Measurements from ENCODE around the gene SLC26A8.
"Not testable (repeated sequence)": the region's sequence is repeated elsewhere in the genome, so short reads cannot be mapped to it uniquely, and the experiment has no call there.

SLC26A8 gene

GRCh38 chr6:35911871-35912653 lies 112.4 kb downstream of the SLC26A8 start:
- ChIA-PET CTCF (no interaction called here), POLR2A (no interaction called here)
- no peak for DNase-seq (ENCODE audit: low read depth, low spot score)

GRCh38 chr6:35909571-35909970 lies 114.9 kb downstream of the SLC26A8 start:
- DNase-seq (ENCODE audit: low read depth, low spot score); H3K4me3 ChIP-seq (ENCODE audit: low read depth, low read length); POLR2A ChIA-PET: not testable (repeated sequence)
- CTCF ChIA-PET, result interaction anchor here (1.2 kb wide), 1 partner anchor 173 kb away, joined by 3 read pairs; the partner anchor contains the start of gene ARMC12

More at GRCh38 chr6:35911871-35912653, 112.4 kb downstream of the SLC26A8 start:
- no peak for TF ChIP-seq CTCF (IDR thresholded peaks at IDR 0.05; ENCODE audit: insufficient read depth, low read length, missing control alignments)
- H3K4me3 ChIP-seq (ENCODE audit: low read depth, low read length), result no peak overlapping the region

GRCh38 chr6:35908753-35909401 lies 115.6 kb downstream of the SLC26A8 start:
- POLR2A ChIA-PET; H3K4me3 ChIP-seq (ENCODE audit: low read depth, low read length); CTCF ChIA-PET; DNase-seq (ENCODE audit: low read depth, low spot score): not testable (repeated sequence)

- H3K4me3 ChIP-seq (ENCODE audit: low read depth, low read length), result no peak overlapping the region
- ChIA-PET POLR2A (no interaction called here), CTCF (no interaction called here)
- DNase-seq (ENCODE audit: low read depth, low spot score), result no peak
- TF ChIP-seq CTCF (IDR thresholded peaks at IDR 0.05; ENCODE audit: insufficient read depth, low read length, missing control alignments), result no peak
These were observed 116.7 kb downstream of the SLC26A8 start for GRCh38 chr6:35907750-35908149.

- ChIA-PET CTCF (no interaction called here), POLR2A (no interaction called here)
- TF ChIP-seq CTCF (IDR thresholded peaks at IDR 0.05; ENCODE audit: insufficient read depth, low read length, missing control alignments), result no peak
These were observed 118.0 kb downstream of the SLC26A8 start for GRCh38 chr6:35906499-35906846.

GRCh38 chr6:35905841-35906498 lies 118.5 kb downstream of the SLC26A8 start:
- no peak for TF ChIP-seq CTCF (IDR thresholded peaks at IDR 0.05; ENCODE audit: insufficient read depth, low read length, missing control alignments)
- POLR2A ChIA-PET, result interaction anchor here (0.7 kb wide), 1 partner anchor 24 kb away, joined by 3 read pairs; no protein-coding TSS in a partner anchor

More at GRCh38 chr6:35906499-35906846, 118.0 kb downstream of the SLC26A8 start:
- no peak for DNase-seq (ENCODE audit: low read depth, low spot score)
- H3K4me3 ChIP-seq (ENCODE audit: low read depth, low read length), result no peak overlapping the region

GRCh38 chr6:35905141-35905785 lies 119.2 kb downstream of the SLC26A8 start:
- no peak overlapping the region for H3K4me3 ChIP-seq (ENCODE audit: low read depth, low read length)
- ChIA-PET POLR2A (interaction anchor here (0.7 kb wide), 1 partner anchor 24 kb away, joined by 3 read pairs; no protein-coding TSS in a partner anchor), CTCF (no interaction called here)
- TF ChIP-seq CTCF (IDR thresholded peaks at IDR 0.05; ENCODE audit: insufficient read depth, low read length, missing control alignments), result no peak
- DNase-seq (ENCODE audit: low read depth, low spot score), result no peak

More at GRCh38 chr6:35905841-35906498, 118.5 kb downstream of the SLC26A8 start:
- no peak overlapping the region for H3K4me3 ChIP-seq (ENCODE audit: low read depth, low read length)
- CTCF ChIA-PET, result no interaction called here
- DNase-seq (ENCODE audit: low read depth, low spot score), result no peak

Measured in AG04449 (cell line).